NCI-H1048 (cell line): ENCODE results near the gene UCKL1.

Source experiments
- DNase-seq: peaks from one replicate; lab custom pipeline; 2025; lab: John Stamatoyannopoulos, UW

The UCKL1 gene

DNA sequence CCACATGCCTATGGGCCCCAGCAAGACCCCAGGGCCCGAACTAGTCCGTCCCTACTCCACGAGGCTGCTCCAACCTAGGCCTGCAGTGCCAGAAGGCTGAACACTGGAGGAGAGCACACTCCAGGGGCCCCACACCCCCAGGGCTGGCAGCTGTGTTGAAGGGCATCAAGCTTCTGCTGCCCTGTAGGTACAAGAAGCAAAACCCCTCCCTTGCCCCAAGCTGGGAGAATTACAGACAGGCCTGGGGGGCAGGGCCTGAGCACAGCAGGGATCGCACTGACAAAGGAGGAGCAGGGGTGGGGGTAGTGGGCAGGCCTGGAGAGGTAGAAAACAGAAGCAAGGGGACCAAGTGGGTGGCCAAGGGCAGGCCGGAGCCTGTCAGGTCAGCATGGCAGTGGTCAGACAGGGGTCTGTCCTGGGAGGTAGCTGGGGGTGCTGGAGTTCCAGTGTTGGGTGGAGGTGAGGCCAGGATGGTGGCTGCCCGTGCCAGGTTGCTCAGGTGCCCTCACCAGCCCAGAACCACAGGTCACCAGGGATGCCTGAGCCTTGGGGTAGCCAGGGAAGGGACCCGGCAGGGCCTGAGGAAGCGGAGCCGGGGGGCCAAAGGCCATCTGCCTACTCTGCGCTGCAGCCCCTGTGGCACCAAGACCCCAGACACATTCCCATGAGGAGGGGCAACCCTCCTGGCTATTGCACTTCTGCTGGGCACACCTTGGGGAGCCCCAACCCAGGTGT lies 2.9 kb upstream of the UCKL1 start:
- DNase-seq = no peak

DNA sequence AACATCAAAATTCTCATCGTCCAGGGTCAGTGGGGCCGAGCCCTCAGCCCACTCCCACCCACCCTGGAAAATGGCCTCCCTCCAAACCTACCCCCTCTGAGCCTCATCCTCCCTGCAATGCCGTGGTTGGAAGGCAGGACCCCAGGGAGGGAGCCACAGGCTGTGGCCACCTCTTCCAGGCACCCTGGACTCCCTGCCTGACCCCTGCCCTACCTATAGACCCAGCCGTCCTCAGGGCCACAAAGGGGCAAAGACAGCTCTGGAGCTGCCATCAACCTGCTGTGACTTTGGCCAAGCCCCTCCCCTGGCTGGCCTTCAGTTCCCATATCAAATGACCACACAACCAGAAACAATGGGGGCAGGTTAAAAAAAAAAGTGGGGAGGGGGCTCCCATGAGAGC lies 2.3 kb upstream of the UCKL1 start:
- no peak for DNase-seq

DNA sequence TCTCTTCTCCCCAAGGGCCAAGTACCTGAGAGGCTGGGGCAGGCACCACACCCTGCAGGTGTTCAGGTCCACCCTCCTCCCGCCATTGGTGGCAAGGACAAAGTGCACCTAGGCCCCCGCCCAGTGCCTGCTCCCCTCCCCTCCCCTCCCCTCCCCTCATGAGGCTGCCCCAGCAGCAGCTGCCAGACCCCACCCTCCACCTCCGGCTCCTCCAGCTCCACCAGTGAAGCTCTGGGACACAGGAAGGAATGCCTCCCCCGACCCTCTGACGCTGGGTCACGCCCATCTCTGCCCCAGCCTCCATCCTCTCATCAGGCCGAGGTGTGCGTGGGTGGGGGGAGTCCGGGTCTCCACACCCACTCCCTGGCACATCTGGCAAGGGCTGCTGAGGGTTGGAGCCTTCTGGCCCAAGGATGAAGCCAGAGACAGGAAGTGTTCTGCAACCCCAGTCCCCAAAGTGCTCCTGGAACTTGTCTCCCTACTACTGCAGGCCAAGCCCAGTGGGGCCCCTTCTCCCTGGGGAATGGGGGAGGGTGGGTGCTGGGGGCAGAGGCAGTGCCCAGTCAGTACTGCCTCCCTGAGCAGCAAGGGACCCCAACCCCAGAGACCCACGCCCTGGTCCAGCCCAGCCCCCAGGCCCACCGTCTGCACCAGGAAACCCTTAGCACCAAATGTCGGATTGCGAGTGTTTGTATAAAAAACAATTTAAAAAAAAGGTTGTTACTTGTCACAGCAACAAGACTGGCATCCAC lies 1.6 kb upstream of the UCKL1 start:
- no peak for DNase-seq

DNA sequence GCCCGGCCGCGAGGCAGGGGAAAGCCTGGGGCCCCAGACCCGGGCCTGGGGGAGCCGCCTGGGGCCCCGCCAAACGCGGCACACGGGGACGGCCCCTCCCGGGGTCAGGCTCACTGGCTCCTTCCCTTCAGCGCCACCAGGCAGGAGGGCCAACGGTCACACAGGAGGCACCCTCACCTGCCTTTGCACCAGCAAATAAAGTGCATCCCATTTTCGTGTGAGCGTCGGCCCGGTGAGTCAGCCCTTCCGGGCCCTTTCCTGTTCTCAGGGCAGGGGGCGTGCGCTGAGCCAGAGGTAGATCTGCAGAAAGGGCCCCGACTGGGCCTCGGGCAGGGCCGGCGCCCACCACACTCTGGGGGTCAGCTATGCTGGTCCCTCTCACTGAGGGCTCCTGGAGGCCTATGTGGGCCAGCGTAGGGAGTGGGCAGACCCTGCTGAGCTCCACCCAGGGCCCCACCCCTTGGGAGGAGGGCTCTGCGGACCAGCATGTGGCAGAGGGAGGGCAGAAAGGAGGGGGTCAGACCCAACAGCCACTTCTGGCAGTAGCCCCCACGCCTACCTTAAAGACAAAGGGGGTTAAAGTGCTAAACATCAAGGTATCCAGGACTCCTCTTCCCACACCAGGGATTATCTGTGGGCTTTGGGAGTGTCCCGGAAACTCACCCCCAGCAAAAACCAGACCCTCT lies 931 bp upstream of the UCKL1 start:
- DNase-seq = no peak

DNA sequence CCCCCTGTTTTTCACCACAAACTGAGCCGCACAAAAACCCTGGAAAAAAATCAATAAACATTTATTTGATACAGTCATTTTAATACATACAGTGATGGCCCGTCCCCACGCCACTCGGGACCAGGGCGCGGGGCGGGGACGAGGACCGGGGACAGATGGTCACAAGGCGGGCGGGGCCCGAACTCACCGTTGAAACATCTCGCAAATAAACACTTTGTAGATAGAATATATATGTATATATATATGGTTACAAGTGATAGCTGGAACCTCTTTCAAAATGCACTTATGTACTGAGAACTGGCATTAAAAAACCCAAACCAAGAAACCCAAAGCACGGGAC lies 418 bp upstream of the UCKL1 start:
- no peak for DNase-seq

DNA sequence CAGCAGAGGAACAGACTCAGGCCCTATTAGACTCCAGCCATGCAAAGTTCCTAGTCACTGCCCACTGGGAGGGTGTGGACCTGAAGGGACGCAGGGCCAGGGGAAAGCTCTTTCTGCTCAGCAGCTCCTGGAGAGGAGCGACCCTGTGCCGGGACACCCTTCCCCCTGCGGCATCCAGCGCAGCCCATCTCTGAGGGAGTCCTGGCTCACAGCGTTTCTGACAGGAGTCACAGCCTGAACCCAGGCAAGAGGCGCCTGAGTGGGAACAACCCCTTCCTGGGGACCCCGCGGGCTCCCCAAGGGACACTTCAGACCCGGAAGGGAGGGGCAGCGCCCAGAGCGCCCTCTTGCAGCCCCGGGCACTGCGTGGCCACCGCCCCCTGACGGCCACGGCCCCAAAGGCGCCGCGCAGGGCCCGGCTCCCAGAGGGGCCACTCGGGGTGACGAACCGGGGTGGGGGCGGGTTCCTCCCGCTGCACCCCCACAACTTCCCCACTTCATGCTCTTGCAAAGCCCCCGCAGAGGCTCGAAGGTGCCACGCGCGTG lies 862 bp downstream of the UCKL1 start:
- DNase-seq = no peak

DNA sequence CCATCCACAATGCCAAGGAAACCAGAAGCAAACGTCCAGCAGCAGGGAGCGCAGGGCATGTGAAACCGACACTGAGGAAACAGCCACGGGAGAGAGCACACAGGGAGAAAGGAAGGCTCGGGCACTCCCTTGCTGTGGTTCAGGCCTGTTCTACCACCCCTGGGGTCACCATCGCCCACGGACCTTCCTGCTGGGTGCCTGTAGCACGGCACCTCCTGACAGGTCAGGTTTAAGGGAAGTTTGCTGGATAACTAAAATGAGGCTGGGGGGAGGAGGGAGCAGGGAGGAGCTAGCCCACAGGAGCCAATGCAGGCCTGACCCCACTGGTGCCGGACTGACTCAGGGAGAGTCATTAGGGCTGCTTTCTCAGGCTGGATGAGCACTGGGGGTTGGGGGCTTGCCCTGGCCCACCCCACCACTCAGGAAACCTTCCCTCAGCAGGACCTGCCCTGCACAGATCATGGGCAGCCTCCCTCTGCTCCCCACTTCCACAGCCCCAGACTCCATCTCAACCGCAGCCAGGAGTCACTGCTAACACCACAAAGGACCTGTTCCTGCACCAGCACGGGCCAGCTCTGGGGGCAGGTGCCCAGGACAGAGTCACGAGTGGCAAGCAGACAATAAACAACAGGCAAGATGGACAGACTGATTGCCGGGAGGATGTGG lies 2.3 kb downstream of the UCKL1 start:
- no peak for DNase-seq

DNA sequence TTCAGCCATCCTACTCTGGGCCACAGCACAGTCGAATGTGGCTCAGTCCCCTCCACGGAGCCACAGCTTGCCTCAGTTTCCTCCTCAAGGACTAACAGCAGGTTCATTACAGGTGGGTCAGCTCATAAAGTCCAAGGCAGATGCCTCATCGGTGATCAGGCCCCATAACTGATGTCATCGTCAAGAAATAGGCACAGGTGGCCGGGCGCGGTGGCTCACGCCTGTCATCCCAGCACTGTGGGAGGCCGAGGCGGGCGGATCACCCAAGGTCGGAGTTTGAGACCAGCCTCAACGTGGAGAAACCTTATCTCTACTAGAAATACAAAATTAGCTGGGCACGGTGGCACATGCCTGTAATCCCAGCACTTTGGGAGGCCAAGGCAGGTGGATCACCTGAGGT lies 3.4 kb downstream of the UCKL1 start:
- no peak for DNase-seq

DNA sequence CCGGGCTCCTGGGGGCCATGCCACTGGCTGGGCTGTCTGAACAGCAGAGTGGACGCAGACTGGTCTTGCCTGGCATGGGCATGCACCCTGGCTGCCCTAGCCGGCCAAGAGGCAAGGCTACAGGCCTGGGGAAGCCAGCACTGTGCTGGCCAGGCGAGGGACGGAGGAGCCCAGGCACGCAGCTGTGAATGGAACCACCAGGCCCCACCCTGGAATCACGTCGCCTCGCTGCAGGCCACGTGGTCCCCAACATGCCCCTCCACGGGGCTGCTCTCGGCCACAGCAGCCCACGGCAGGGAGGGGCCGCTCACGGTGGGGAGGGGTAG lies 4.0 kb downstream of the UCKL1 start:
- no peak for DNase-seq

DNA sequence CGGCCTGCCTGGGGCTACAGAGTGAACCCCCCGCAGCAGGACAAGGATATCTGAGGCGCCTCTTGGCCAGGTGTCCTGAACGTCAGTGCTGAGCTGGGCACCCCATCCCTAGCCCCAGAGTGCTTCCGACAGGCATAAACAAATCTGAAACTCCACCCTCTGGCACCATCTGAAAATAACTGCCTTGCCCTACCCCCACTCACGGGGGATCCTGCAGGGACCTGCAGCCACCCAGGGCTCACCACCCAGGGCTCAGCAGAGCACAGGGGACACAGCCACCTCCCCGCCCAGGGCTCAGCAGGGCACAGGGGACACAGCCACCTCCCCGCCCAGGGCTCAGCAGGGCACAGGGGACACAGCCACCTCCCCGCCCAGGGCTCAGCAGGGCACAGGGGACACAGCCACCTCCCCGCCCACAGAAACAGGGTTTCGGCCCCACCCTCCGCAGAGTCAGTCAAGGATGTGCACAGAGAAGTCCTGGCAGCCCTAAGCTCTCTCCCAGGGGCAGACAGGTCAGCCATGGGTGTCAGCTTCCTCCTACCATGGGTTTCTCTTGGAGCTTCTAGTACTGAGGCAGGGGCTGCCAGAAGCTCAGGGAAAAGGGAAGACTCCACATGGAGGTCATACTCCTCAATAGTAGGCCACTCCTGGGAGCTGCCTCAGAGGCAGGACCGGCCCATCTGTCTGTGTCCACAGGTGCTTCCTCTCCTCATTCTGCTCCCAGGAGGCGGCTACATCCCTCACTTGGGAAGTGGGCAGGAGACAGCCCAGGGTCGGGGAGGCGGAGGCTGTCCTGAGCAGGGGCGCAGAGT lies 4.6 kb downstream of the UCKL1 start:
- DNase-seq = no peak

DNA sequence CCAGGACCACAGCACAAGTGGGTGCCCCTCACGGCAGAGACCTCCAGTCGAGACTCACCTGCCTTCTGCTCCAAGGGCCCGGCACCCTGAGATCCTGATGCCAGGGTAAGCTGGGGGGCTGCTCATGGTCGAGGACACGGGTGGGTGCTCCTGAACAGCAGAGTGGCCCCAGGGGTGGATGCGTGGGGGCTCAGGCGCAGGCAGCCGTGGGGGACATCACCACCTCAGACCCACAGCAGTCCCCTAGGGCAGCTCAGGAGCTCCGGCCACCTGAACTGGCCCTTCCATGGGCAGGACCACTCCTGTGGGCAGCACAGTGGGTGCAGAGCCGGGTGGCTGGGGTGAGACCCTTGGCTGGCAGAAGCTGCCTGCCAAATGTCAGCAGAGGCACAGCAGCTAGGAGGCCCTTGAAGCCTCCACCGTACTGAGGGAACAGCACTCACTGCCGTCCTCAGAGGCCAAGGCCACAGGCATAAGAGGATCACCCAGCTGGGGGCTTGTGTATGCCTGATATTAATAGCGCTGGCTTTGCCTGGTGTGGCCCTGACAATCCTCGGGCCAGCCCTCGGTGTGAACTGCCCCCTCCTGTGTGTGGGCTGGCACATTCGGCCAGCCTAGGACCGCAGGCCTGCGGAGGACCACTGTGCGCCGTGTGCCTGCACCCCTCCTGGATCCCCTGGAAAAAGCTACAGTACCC lies 5.4 kb downstream of the UCKL1 start:
- no peak for DNase-seq

DNA sequence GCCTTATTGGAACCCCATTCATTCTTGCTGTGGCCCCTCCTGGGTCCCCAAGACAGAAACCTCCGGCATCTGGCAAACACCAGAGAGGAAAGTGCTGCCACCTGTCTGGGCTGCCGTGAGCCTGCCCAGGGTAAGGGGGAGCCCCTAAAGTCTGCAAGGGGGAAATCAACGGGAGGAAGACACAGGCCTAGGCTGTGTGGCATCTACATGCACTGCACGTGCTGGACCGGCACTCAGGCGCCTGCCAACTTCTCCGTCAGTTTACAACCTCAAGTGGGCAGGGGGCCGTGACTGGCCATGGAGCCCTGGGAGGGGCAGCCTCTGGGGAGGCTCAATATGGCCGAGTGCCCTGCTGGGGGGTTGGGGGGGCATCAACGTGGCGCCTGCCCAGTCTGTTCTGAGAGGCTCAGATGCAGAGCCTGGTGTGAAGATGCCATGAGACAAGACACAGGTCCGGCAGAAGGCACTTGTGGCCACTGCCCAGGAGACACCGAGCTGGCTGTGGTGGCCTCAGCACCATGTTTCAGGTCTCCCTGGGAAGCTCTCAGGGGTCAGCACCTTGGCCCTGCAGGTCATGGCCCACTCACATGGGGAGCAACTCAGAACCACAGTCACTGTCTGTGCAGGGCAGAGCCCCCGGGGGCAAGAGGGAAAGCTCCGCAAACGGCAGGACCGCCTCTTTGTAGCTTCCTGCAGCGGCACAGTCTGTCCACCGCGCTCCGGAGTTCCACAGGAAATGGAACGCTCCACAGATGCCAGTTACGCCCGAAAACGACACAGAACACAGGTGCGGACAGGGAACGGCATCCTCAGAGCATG lies 8.4 kb downstream of the UCKL1 start:
- DNase-seq = no peak

DNA sequence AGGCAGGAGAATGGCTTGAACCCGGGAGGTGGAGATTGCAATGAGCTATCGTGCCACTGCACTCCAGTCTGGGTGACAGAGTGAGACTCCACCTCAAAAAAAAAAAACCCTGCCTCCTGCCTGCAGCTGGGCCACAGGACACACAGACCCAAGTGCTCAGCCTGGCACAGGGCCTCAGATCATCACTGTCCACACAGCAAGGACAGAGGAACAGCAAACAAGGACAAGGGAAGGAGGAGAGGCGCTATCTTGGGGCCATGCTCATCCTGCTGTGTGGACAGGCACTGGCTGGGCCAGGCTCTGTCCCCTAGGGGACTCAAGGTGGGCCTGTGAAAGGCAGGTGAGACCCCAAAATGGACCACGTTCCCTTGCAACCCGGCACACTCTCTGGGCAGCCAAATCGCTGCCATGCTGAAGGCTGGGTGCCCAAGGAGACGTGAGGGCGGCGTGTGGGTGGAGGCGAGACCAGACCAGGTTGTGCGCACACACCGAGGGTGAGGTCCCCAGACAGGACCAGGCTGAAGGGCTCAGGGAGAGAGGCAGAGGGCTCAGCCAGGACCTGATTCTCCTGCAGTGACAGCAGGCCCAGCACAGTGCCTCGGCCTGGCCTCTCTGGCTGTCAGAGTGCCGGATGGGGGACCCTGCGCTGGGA lies 9.1 kb downstream of the UCKL1 start:
- no peak for DNase-seq

DNA sequence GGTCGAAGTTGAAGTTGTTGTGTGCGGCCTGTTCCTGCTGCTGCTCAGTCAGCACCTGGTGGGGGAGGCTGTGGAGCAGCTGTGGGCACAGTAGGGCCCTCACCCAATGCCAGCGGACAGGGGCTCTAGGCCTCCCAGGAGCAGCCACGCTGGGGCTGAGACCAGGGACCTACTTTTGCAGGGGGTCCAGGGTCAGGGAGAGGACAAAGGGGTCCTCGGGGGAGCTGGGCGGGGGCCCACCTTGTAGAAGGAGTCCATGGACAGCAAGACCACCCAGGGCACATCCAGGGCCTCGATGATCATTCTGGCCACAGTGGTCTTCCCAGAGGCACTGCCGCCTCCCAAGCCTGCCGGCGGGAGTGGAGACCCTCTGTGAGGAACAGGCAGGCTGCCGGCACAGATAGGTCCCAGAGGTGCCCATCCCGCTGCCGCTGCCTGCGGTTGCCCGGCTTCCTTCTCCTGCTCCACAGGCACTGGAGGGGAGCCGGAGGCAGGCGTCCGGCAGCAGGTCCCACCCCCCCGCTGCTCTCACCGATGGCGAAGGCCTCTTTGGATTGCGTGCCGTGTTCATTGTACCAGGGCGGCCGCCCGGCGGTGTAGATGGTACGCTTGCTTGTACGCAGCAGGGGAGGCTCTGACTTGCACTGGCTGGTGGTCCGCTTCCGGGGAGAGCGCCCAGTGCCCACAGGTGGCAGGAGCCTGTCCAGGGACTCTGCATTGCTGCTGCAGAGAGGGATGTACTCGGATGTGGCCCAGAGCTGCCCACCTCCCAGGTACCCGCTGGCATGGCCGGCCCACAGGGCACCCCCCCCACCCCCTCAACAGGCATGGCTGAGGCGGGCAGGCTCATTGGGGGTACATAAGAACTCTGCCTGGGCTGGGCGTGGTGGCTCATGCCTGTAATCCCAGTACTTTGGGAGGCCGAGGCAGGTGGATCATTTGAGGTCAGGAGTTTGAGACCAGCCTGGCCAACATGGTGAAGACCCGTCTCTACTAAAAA lies 10.0 kb downstream of the UCKL1 start:
- DNase-seq = no peak

DNA sequence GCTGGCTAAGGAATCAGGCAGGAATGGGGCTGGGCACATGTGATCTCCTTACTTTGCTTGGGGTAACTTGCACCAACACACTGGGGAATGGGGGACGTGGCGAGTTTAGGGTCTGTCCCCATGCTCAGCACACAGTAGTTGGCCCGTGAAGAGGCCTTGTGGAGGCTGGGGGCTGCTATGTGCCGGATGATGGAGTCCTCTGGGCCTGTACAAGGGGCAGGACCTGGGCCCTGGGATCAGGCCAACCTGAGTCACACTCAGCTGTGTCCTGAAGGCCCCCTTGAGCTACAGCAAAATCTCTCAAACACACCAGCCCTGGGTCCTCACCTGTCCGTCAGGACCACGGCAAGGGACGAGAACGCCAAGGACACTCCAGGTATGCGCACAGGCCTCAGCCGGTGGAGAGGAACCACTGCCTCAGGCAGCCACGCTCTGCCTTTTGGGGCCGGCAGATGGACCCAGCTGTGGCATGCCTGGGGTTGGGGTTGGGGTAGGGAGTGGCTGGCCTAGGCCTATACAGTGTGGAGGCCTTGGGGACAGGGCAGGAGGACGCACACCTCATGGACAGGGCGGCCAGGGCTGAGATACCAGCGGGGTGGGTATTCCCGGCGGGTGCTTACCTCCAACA lies 11.1 kb downstream of the UCKL1 start:
- DNase-seq = no peak

DNA sequence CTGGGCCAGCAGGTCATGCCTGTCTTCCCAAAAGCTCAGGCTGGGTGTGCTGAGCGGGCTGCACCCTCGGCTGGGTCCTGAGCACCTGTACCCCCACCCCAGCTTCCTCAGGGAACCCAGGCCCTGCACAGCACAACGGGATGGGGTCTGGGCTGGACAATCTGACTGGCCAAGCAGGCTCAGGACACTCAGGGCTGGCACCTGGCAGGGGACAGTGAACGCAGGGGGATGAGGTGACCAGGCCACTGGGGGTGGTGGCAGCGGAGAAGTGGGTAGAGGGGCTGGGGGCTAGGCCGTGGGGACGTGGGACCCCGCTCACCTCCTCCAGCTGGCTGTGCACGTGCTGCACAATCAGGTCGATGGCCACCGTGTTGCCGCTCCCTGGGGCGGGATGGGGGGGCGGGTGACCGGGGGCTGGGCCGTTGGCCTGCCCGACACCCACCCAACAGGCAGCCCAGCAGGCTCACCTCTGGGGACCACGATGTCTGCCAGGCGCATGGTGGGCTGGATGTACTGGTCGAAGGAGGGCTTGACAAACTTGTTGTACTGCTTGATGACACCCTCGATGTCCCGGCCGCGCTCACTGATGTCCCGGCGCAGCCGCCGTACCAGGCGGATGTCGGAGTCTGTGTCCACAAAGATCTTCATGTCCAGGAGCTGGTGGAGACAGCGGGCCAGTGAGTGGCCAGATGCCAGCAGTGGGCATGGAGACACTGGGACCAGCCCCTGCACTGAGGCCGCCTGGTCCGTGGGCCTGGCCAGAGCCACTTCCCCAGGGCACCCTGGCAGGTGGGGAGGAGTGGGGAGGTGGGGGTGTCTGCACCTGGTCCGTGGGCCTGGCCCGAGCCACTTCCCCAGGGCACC lies 11.9 kb downstream of the UCKL1 start:
- no peak for DNase-seq

DNA sequence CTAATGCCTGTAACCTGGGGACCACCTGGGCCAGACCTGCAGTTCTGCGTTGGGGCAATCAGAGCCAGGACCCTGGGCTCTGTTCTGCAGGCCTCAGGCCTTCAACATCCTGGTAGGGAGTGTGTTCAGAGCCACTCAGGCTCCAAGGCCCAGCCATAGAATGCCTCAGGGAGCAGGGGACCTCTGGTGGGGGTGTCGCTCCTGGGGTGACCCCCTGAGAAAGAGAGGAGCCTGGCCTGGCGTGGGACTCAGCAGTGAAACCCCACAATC lies 12.5 kb downstream of the UCKL1 start:
- no peak for DNase-seq
